Aorta (tissue), 5 donors: ENCODE results near the gene PROP1. TPM values are rescaled to one million over a fixed set of nuclear protein-coding genes. Genes with fewer than 3 reads are reported as not detected.
"Not testable (repeated sequence)": the region's sequence is repeated elsewhere in the genome, so short reads cannot be mapped to it uniquely, and the experiment has no call there.

Experiments
- ATAC-seq: fragments of 200-7000 bp; cut with Tn5 transposase; one replicate; pipeline ENCODE4 v1.9.1; 2022; ENCODE audit warnings: moderate library complexity; ENCODE audit not compliant: low FRiP score
- DNase-seq, 2 donors: peaks; one replicate each; pipeline ENCODE4 v3.0.0-alpha.2; 2020
- H3K27ac ChIP-seq, 2 donors: one replicate each; pipeline ENCODE4 v1.5.1; 2013; ENCODE audit warnings: low read length in 2 of 2, mild to moderate bottlenecking in 2 of 2, moderate library complexity in 2 of 2, control low read depth in 1 of 2, inconsistent platforms in 1 of 2, low read depth in 1 of 2
- H3K27me3 ChIP-seq, 2 donors: one replicate each; pipeline ENCODE4 v1.6.1; 2013; ENCODE audit warnings: control low read depth in 1 of 2, low read length in 1 of 2, mild to moderate bottlenecking in 1 of 2, moderate library complexity in 1 of 2; ENCODE audit not compliant: insufficient read depth in 2 of 2, control insufficient read depth in 1 of 2
- H3K36me3 ChIP-seq, 2 donors: one replicate each; pipeline ENCODE4 v1.6.1; 2013; ENCODE audit warnings: control low read depth in 1 of 2, low read length in 1 of 2, mild to moderate bottlenecking in 1 of 2; ENCODE audit not compliant: insufficient read depth in 2 of 2, control insufficient read depth in 1 of 2
- H3K4me1 ChIP-seq, 2 donors: one replicate each; pipeline ENCODE4 v1.6.1; 2013; ENCODE audit warnings: low read length in 2 of 2, control low read depth in 1 of 2, mild to moderate bottlenecking in 1 of 2, moderate library complexity in 1 of 2; ENCODE audit not compliant: insufficient read depth in 2 of 2, control insufficient read depth in 1 of 2
- H3K4me3 ChIP-seq, 2 donors: one replicate each; pipeline ENCODE4 v1.5.1; 2013; ENCODE audit warnings: low read length in 2 of 2, control low read depth in 1 of 2, mild to moderate bottlenecking in 1 of 2
- H3K9me3 ChIP-seq: one replicate; pipeline ENCODE4 v1.6.1; 2013; ENCODE audit warnings: mild to moderate bottlenecking, low read length; ENCODE audit not compliant: control insufficient read depth
- WGBS, 2 donors: extraction: QIAGEN DNeasy Blood & Tissue Kit; methylation state at CpG; one replicate each; pipeline ENCODE4 v1.1.7; 2013; 5-methylcytosine and 5-hydroxymethylcytosine counted together
- intact Hi-C, 2 donors: fragments of 100-400 bp; cut with DNase I; formaldehyde crosslinking; loops; one replicate each; pipeline versions ENCODE4 v1.14.2 to v1.15.0; 2022
- polyA plus RNA-seq, 2 donors: library from polyadenylated mRNA; stranded (reverse); fragments of 200-250 nt; gene quantifications; one replicate each; pipeline ENCODE4 v1.2.3, GENCODE V29; 2013
- total RNA-seq, 2 donors: library from RNA; stranded (reverse); fragmentation: NEBNext Ultra II Directional; extraction: Animal tissue kit (Norgen Biotek cat#: 25700); gene quantifications; one replicate each; pipeline ENCODE4 v1.2.1, GENCODE V29; 2021
- donor health status: healthy with polysubstance abuse.
- donor health status: Bipolar disorder and iron deficiency.
- donor health status: DM: no; HTN: no; CAD: no.
- donor health status: DM: no; HTN: no; CAD: no.
- donor health status: DM: yes; HTN: yes; CAD: no.

The PROP1 gene
- total and polyA plus RNA-seq, 4 donors, result not detected

DNA sequence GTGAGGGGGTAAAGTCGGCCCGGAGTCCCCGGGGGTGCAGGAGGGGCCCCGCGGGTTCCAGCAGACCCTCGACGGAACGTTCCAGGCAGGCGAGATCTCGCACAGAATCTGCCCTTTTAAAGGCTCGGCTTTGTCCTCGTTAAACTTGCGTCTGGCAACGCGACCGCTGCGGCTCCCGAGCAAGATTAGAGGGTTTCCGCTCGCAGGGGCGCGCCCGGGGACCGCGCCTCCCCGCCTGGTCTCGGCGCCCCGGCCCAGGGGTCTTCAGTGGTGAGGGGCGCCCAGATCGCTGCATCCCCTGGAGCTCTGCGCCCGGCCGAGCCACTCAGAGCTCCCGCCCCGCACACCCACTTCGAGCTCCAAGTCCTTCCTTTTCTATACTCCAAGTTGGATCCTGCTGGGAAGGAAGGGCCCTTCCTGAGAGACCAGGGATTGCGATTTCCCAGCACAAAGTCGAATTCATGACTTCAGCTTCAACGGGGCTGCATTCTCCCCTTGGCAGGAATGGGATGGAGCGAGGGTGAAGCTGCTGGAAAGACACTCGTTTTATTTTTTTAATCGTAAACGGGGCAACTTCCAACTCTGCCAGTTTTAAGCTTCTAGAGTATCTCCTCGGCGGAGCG is 11.3 kb downstream of the PROP1 start:
- H3K4me3 ChIP-seq, result no peak overlapping the region
- H3K9me3 ChIP-seq, result no peaks in the 10 kb centered on the region
- H3K27me3 ChIP-seq, result no peaks in the 10 kb centered on the region
- no peaks in the 10 kb centered on the region for H3K36me3 ChIP-seq
- intact Hi-C loops, result no loop called here
- DNase-seq (no peak), ATAC-seq (no peak)
- 2 to 3% methylated on average over 40 to 47 of the region's 47 CpGs for WGBS, 2 donors
- no peaks in the 10 kb centered on the region for H3K4me1 ChIP-seq
- no peak overlapping the region for H3K27ac ChIP-seq

DNA sequence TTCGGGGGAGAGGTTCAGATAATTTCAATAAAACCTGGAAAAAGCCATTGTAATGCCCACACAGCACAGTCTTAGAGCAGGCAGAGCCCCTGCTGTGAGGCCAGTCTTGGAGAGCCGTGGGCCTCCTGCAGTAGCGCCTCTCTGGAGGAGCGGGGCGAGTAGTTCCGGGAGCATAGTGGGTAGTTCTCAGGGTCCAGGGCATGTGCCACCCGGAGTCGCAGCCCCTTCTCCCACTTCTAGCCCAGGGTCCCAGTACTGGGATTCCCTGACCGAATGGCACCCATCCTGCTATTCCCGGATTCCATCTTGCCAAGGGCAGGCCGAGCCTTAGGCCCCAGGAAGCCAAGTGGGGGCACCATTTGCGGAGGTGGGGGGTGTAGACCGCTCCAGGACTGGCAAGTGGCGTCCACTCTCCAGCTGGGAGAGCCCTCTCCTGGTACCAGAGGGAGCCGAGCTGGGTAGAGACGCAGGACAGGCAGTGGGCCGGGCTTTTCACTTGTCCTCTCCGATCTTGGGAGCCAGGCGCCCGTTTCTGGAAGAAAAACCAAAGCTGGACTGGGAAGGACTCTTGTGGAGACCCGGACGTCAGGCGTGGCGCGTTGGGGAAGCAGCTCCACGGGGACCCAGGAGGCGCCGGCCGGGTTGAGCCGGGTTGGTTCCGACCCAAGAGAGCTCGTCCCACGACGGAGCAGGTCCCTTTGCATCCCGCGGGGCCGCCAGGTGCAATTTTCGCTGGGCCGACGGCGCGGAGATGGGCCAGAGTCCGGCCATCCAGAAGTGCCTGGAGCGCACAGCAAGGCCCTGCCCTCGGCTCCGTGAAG is 12.1 kb downstream of the PROP1 start:
- Histone ChIP-seq H3K36me3 (no peaks in the 10 kb centered on the region), H3K27ac (no peak overlapping the region), H3K4me3 (no peak overlapping the region), H3K9me3 (no peaks in the 10 kb centered on the region), H3K27me3 (no peaks in the 10 kb centered on the region), H3K4me1 (no peaks in the 10 kb centered on the region)
- ATAC-seq (no peak), DNase-seq (no peak)
- WGBS, 2 donors, result 17 to 20% methylated on average over 45 to 46 of the region's 46 CpGs
- intact Hi-C loops, result no loop called here

DNA sequence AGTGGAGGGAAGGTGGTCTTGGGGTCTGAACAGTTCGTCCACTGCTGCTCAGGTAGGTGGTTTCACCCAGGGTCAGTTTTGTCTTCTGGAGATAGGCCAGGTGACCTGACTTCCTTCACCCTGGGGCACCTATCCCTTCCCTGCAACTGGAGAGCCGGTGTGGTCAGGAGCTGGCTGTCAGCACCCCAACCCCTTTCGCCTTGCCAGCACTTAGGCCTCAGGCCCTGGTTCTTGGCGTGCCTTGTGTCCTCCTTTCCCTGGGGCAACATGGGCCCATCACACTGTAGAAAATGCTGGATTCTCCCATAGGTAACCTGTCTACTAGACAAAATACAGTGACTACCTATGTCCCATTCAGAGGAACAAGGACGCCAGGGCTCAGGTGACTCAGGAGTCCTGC is 13.1 kb downstream of the PROP1 start:
- Histone ChIP-seq H3K27me3 (no peaks in the 10 kb centered on the region), H3K27ac (no peak overlapping the region), H3K4me3 (no peak overlapping the region), H3K9me3 (no peaks in the 10 kb centered on the region), H3K36me3 (no peaks in the 10 kb centered on the region), H3K4me1 (no peaks in the 10 kb centered on the region)
- 80 to 82% methylated on average over 5 of the region's 5 CpGs for WGBS, 2 donors
- DNase-seq, result no peak
- no peak for ATAC-seq
- intact Hi-C loops, result no loop called here

DNA sequence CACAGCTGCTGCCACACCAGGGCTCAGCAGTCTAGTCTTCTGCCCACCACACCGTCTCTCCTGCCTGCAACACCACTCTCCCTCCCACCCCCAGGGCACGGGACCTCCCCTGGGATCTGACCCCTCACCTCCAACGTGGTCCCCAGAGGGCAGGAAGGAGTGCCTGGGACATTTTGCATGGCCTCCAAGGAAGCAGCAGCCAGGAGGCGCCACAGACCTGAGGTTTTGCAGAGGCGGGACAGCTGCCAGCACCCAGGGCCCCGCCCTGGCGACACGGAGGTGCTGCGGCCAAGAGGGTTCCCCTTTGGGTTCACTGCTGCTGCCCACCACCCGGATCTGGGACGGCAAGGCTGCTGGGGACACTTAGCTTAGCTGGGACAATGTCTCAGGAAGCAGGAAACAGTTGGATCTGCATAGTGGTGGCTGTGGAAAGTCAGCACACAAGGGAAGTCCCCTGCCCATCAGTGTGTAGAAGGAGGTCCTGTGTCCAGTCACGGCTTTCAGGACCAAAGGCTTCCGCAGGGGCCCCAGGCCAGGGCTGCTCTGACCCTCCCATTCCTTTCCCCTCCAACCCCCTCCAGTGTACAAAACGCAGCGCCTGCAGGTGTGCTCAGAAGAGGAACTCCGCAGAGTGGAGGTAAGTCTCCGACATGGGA is 13.8 kb downstream of the PROP1 start:
- 21 to 28% methylated on average over 17 of the region's 17 CpGs for WGBS, 2 donors
- Histone ChIP-seq H3K36me3 (no peaks in the 10 kb centered on the region), H3K4me3 (no peak overlapping the region), H3K4me1 (no peaks in the 10 kb centered on the region), H3K27me3 (no peaks in the 10 kb centered on the region), H3K9me3 (no peaks in the 10 kb centered on the region), H3K27ac (no peak overlapping the region)
- ATAC-seq (no peak), DNase-seq (no peak)
- intact Hi-C loops, result no loop called here

DNA sequence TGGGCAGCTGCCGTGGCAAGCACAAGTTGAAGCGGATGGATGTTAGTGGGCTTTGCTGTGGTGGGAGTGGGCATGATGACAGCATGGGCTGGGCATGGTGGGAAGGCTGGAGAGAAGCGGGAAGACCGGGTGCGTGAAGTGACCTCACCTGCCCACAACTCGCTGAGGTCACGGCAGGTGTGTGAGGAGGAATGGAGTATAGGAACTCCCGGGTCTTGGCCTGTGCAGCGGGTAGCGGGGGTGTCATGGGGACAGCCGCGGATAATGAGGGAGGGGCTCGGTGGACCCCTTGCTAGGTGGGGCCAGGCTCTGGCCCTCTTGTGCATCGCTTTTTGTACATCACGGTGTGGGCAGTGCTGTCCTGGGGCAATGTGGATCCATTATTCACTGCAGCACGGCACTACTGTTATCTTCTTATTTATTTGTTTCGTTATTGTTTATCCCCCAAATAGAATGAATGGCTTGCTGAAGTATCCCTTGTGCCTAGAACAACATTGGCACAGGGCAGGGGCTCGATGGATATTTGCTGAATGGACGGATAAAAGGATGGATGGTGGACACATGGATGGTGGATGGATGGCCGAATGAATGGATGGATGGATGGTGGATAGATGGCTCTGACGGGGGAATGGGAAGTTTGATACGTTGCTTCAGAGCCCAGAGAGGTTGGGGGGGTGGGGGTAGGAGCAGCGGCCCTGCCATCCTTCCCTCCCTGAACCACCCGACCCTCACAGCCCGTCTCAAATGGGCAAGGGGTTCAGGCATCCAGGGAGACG is 14.6 kb downstream of the PROP1 start:
- Histone ChIP-seq H3K36me3 (no peaks in the 10 kb centered on the region), H3K9me3 (no peaks in the 10 kb centered on the region), H3K4me1 (no peaks in the 10 kb centered on the region), H3K4me3 (no peak overlapping the region), H3K27ac (no peak overlapping the region), H3K27me3 (no peaks in the 10 kb centered on the region)
- intact Hi-C loops, result no loop called here
- ATAC-seq (no peak), DNase-seq (no peak)
- WGBS, 2 donors, result 76 to 77% methylated on average over 22 to 26 of the region's 26 CpGs

DNA sequence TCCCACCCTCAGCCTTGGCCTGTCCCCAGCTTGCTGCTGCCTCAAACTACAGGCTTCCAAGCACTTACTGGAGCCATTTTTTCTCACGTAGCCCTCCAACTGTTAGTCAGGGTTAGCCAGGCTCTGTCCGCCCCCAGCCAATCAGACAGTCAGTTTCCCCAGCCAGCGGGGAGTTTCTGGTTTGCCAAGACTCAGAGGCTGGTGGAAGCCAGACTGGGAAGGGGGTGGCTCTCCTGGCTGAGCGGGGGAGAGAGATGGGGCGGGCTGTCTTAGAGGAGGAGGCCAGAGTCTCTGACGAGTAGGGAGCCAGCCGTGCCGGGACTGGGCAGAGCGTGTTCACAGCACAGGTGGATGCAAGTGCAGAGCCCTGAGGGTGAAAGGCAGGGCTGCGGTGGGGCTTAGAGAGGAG is 15.3 kb downstream of the PROP1 start:
- H3K27me3 ChIP-seq, result no peaks in the 10 kb centered on the region
- DNase-seq (no peak), ATAC-seq (no peak)
- no peaks in the 10 kb centered on the region for H3K4me1 ChIP-seq
- H3K9me3 ChIP-seq, result no peaks in the 10 kb centered on the region
- H3K36me3 ChIP-seq, result no peaks in the 10 kb centered on the region
- WGBS, 2 donors, result 30 to 35% methylated on average over 10 of the region's 10 CpGs
- intact Hi-C loops, result no loop called here
- H3K4me3 ChIP-seq, result no peak overlapping the region
- H3K27ac ChIP-seq, result no peak overlapping the region

DNA sequence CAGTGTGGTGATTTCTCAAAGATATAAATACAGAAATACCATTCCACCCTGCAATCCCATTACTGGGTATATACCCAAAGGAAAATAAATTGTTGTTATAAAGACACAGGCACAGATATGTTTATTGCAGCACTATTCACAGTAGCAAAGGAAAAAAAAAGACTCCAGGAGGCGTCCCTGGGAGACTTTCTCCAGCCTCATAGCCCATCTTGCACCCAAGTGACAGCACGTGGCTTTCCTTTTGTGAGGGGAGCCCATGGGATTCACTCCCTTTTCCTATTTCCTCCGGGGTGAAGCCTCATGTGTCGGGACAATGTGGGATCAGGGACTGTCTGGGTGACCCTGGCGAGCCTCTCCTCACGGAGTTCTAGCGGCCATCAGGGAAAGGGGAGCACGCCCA is 18.4 kb downstream of the PROP1 start:
- H3K36me3 ChIP-seq, H3K27ac ChIP-seq, H3K27me3 ChIP-seq, H3K4me1 ChIP-seq, H3K9me3 ChIP-seq, H3K4me3 ChIP-seq, intact Hi-C loops, DNase-seq, ATAC-seq: not testable (repeated sequence)
- 44 to 50% methylated on average over 4 to 8 of the region's 8 CpGs for WGBS, 2 donors

DNA sequence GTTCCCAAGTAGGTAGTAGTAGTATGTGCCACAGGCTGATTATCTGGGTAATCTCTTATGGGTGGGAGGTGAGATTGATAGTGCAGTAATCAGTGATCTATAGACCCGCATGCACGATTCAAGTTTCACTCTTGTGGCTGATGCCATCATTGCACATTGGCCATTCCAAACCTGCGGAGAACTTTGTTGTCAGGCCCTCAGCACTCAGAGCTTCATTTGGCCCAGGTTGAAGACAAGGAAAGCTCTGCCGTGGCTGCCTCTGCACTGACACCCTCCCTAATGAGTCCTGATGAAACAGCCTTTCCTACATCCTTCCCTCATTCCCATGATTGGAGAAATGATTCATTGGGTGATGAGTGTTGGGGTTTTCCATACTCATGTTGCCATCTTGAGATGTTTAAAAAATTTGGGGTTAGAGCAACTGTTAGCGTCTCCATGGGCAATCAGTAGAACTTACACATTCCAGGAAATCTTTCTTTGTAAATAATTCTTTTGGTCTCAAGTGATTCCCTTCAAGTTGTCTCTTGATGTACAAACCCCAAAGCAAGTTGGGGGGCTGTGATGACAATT is 22.9 kb downstream of the PROP1 start:
- intact Hi-C loops, result no loop called here
- 50 to 76% methylated on average over 5 of the region's 5 CpGs for WGBS, 2 donors
- H3K27ac ChIP-seq, result no peak overlapping the region
- no peak for DNase-seq
- ATAC-seq, result no peak
- H3K9me3 ChIP-seq, result no peaks in the 10 kb centered on the region
- no peak overlapping the region for H3K4me3 ChIP-seq
- H3K36me3 ChIP-seq, result no peaks in the 10 kb centered on the region
- H3K4me1 ChIP-seq, result no peaks in the 10 kb centered on the region
- no peaks in the 10 kb centered on the region for H3K27me3 ChIP-seq
